Measurements from ENCODE around the gene TMEM141. TPM values are rescaled to one million over a fixed set of nuclear protein-coding genes. Genes with fewer than 3 reads are reported as not detected.
"Not testable (repeated sequence)": the region's sequence is repeated elsewhere in the genome, so short reads cannot be mapped to it uniquely, and the experiment has no call there.

The TMEM141 gene
- polyA plus RNA-seq, 1 donor from 2014 or later, result 30.1 TPM

DNA sequence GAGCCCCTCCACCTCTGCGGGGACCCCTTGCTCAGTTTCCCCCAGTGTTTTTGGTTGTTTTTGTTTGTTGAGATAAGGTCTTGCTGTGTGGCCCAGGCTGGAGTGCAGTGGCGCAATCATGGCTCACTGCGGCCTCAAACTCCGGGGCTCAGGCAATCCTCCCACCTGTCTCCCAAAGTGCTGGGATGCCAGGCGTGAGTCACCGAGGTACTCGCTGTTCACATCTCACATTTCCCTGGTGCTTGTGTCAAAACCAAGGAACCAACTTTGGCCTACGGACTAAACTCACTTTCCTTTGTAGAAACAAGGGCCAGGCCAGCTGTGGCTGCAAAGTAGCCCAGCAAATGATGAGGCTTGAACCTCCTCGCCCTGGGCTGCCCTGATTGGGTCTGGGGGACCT, 41.4 kb downstream of the TMEM141 start:
- no peaks in the 10 kb centered on the region for H4K20me1 ChIP-seq (ENCODE audit: insufficient read depth)
- no peak overlapping the region for H2AFZ ChIP-seq (ENCODE audit: low read depth, low read length)
- no peaks in the 10 kb centered on the region for H3K79me2 ChIP-seq (replicated peaks; ENCODE audit: insufficient read depth, low read length)
- no peaks in the 10 kb centered on the region for H3K27me3 ChIP-seq (ENCODE audit: insufficient read depth, low read depth, low read length)
- H3F3A ChIP-seq (ENCODE audit: insufficient read depth, low read length, poor library complexity, severe bottlenecking), result no peaks in the 10 kb centered on the region
- peaks cover 7% of the 10 kb centered on the region for H3K36me3 ChIP-seq (ENCODE audit: insufficient read depth, low read length)
- no peak overlapping the region for H3K27ac ChIP-seq (ENCODE audit: low read length)
- no peak overlapping the region for H3K4me2 ChIP-seq (ENCODE audit: low read length)
- TF ChIP-seq MXI1 (conservative IDR thresholded peaks at IDR 0.05; ENCODE audit: poor library complexity, severe bottlenecking), result no peak
- TF ChIP-seq EZH2 (IDR thresholded peaks at IDR 0.05; ENCODE audit: borderline replicate concordance, insufficient read depth, low read length, poor library complexity, severe bottlenecking), result no peak
- no peak for TF ChIP-seq RAD21 (conservative IDR thresholded peaks at IDR 0.05)
- no peaks in the 10 kb centered on the region for H3K9me2 ChIP-seq (ENCODE audit: insufficient read depth, low read length)
- no peaks in the 10 kb centered on the region for H3K9me3 ChIP-seq (ENCODE audit: low read length)
- no peak overlapping the region for H3K9ac ChIP-seq (ENCODE audit: low read length)
- no peak overlapping the region for H3K4me3 ChIP-seq (ENCODE audit: low read length)

DNA sequence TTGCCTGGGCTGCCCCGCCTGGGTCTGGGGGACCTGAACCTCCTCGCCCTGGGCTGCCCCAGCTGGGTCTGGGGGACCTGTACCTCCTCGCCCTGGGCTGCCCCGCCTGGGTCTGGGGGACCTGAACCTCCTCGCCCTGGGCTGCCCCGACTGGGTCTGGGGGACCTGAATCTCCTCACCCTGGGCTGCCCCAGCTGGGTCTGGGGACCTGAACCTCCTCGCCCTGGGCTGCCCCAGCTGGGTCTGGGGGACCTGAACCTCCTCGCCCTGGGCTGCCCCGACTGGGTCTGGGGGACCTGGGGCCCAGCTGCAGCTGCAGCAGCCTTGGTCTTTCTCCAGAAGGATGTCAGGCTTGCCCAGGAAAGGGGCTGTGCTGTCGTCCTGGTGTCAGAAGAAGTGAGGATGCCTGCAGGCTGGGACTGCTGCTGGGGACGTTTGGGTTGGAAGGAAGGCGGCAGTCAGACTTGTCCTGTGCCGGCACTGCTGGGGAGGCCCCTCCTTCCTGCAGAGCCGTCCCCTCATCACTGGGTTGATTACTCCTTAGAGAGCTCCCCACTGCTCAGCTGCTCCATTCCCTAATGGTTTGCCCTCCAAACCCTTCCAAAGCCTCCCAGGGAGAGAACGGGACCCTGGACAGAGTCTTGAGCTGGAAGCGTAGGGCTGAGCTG, 42.4 kb downstream of the TMEM141 start:
- H3K9ac ChIP-seq (ENCODE audit: low read length); H3F3A ChIP-seq (ENCODE audit: insufficient read depth, low read length, poor library complexity, severe bottlenecking); H2AFZ ChIP-seq (ENCODE audit: low read depth, low read length); H3K27me3 ChIP-seq (ENCODE audit: insufficient read depth, low read depth, low read length); H3K4me3 ChIP-seq (ENCODE audit: low read length); H3K36me3 ChIP-seq (ENCODE audit: insufficient read depth, low read length); H4K20me1 ChIP-seq (ENCODE audit: insufficient read depth); H3K9me3 ChIP-seq (ENCODE audit: low read length); H3K79me2 ChIP-seq (replicated peaks; ENCODE audit: insufficient read depth, low read length); H3K4me2 ChIP-seq (ENCODE audit: low read length); H3K27ac ChIP-seq (ENCODE audit: low read length); H3K9me2 ChIP-seq (ENCODE audit: insufficient read depth, low read length): not testable (repeated sequence)

DNA sequence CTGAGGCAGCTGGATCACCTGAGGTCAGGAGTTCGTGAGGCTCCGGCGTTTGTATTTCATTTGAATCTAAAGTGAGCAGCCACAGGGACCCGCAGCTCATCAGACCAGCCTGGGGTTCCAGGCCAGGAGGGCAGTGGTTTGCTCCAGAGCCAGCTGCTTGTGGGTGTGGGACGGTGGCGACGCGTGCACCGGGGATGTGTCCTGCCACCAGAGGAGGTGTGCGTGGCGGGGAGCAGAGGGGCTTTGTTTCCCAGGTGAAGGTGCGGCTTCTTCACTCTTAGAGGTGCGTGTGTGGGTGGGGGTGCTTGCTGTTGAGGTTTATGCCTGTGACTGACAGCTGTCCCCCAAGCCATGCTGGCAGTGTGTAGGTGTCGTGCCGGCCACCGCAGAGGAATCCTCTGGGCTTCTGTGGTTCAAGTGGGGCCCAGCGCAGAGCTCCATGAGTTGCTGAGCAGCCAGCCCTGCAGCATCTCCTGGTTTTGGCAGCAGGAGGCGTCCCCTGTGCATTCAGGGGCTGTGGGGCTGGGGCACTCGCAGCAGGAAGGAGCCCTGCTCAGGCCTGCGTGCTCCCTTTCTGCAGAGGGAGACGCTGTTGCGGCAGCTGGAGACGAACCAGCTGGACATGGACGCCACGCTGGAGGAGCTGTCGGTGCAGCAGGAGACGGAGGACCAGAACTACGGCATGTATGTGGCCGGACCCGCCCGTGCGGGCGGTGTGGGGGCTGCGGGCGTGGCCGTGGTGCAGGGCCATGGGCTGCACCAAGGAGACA, 44.2 kb downstream of the TMEM141 start:
- no peaks in the 10 kb centered on the region for H3K27me3 ChIP-seq (ENCODE audit: insufficient read depth, low read depth, low read length)
- H3K9ac ChIP-seq (ENCODE audit: low read length), result no peak overlapping the region
- H3K36me3 ChIP-seq (ENCODE audit: insufficient read depth, low read length), result no peaks in the 10 kb centered on the region
- H4K20me1 ChIP-seq (ENCODE audit: insufficient read depth), result no peaks in the 10 kb centered on the region
- no peaks in the 10 kb centered on the region for H3F3A ChIP-seq (ENCODE audit: insufficient read depth, low read length, poor library complexity, severe bottlenecking)
- H3K4me3 ChIP-seq (ENCODE audit: low read length), result no peak overlapping the region
- TF ChIP-seq, protein P1, sequence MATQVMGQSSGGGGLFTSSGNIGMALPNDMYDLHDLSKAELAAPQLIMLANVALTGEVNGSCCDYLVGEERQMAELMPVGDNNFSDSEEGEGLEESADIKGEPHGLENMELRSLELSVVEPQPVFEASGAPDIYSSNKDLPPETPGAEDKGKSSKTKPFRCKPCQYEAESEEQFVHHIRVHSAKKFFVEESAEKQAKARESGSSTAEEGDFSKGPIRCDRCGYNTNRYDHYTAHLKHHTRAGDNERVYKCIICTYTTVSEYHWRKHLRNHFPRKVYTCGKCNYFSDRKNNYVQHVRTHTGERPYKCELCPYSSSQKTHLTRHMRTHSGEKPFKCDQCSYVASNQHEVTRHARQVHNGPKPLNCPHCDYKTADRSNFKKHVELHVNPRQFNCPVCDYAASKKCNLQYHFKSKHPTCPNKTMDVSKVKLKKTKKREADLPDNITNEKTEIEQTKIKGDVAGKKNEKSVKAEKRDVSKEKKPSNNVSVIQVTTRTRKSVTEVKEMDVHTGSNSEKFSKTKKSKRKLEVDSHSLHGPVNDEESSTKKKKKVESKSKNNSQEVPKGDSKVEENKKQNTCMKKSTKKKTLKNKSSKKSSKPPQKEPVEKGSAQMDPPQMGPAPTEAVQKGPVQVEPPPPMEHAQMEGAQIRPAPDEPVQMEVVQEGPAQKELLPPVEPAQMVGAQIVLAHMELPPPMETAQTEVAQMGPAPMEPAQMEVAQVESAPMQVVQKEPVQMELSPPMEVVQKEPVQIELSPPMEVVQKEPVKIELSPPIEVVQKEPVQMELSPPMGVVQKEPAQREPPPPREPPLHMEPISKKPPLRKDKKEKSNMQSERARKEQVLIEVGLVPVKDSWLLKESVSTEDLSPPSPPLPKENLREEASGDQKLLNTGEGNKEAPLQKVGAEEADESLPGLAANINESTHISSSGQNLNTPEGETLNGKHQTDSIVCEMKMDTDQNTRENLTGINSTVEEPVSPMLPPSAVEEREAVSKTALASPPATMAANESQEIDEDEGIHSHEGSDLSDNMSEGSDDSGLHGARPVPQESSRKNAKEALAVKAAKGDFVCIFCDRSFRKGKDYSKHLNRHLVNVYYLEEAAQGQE (IDR thresholded peaks at IDR 0.05; ENCODE audit: borderline replicate concordance), result no peak
- no peak for TF ChIP-seq POLR2AphosphoS5 (IDR thresholded peaks at IDR 0.05)
- no peaks in the 10 kb centered on the region for H3K9me3 ChIP-seq (ENCODE audit: low read length)
- H3K4me2 ChIP-seq (ENCODE audit: low read length), result no peak overlapping the region
- H3K9me2 ChIP-seq (ENCODE audit: insufficient read depth, low read length), result no peaks in the 10 kb centered on the region
- H3K27ac ChIP-seq (ENCODE audit: low read length), result no peak overlapping the region
- no peaks in the 10 kb centered on the region for H3K79me2 ChIP-seq (replicated peaks; ENCODE audit: insufficient read depth, low read length)
- H2AFZ ChIP-seq (ENCODE audit: low read depth, low read length), result no peak overlapping the region
